ENCODE measurements around the gene SCGB1A1.
"Not testable (repeated sequence)": the region's sequence is repeated elsewhere in the genome, so short reads cannot be mapped to it uniquely, and the experiment has no call there.

Gene SCGB1A1, protein sequence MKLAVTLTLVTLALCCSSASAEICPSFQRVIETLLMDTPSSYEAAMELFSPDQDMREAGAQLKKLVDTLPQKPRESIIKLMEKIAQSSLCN

GRCh38 chr11:62418733-62419132 is at the start of gene SCGB1A1:
Gene SCGB1A1 (plus strand): TSS chr11:62419033. CDS start chr11:62419096, 63 bp downstream.
- DNase-seq: no peak

DNA sequence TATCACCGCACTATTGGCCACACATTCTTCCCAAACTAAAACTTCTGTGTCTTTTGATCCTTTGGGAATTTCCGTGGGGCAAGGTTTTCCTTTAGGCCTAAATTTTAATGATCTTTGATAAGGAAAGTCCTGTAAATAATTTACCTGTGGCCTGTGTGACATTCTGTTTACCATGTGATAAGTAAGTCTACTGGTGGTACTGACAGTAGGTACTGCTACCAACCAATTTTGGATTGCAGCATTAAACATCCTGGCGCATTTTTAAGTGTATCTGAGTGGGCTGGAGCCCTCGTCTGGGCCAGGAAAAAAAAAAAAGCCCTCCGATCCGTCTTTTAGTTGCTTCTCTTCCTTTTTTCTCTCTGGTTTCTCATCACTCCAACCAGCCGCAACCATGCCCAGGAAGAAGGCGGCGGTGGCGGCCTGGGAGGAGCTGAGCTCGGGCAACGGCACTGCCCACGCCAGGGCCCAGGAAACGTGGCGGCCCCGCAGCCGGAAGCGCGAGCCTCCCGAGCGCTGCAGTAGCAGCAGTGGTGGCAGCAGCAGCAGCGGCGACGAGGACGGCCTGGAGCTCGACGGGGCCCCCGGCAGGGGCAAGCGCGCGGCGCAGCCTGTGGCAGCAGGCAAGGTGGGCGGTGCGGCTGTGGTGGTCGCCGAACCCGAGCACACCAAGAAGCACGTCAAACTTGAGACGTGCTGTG is 47.9 kb upstream of the SCGB1A1 start:
- DNase-seq: no peak

DNA sequence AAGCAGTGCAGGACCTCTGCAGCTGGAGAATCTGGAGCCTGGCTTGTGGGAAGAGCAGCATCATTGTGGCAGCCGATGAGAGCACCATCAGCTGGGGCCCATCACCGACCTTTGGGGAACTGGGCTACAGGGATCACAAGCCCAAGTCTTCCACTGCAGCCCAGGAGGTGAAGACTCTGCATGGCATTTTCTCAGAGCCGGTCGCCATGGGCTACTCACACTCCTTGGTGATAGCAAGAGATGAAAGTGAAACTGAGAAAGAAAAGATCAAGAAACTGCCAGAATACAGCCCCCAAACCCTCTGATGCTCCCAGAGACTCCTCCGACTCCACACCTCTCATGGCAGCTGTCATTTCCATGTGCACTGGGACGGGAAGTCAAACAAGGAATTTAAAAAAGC is 46.0 kb upstream of the SCGB1A1 start:
- no peak for DNase-seq

DNA sequence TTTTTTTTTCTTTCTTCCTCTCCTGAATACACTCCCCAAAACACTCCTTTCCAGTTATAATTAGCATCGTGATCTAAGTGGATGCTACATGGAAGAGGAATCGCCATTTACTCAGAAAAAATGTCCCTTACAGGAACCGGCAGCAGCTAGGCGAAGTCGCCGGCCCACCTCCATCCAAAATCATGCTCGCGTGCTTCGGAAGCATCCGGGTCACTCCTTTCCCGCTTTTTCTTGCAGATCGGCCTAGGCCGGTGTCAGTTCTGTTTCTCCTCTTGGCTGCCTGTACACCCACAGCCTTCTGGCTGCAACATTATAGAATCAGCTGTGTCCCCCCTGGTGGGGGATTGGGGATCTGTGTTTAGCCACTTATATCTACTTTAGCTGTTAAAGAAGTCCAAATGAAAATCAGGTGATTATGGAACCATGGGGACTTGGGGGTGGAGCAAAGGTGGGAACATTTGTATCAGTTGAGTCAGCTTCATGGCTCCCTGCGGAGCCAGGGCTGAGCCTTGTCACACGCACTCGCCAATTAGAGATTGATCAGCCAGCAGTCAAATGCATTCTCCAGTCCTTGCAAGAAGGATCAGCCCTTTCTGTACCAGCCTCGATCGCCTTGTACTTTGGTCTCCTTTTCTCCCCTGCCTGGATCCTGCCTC is 45.2 kb upstream of the SCGB1A1 start:
- no peak for DNase-seq

GRCh38 chr11:62374801-62375200 is 44.0 kb upstream of the SCGB1A1 start:
- no peak for DNase-seq

- not testable (repeated sequence) for DNase-seq
Observed at GRCh38 chr11:62378459-62379063, 40.3 kb upstream of the SCGB1A1 start.

DNA sequence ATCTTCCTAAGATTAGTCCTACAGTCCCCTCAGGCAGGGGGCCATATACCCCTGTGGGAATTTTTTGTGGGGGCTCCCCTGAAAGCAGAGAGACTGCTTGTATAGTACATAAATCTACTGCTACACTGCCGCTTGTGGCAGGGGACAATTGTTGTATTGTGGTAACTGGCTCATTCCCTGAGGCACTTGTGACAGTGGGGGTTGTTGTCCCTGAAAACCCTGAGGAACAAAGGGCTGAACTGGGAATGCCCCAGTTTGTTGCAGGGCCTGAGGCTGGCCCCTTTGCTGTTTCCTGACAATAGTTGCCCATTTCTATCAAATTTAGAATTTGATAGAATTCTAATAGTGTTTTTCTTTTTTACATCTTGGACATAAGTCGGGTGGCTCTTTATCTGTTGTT is 39.2 kb upstream of the SCGB1A1 start:
- not testable (repeated sequence) for DNase-seq

- peak; percentile 46 for DNase-seq
Observed at GRCh38 chr11:62380821-62381245, 38.0 kb upstream of the SCGB1A1 start.

DNA sequence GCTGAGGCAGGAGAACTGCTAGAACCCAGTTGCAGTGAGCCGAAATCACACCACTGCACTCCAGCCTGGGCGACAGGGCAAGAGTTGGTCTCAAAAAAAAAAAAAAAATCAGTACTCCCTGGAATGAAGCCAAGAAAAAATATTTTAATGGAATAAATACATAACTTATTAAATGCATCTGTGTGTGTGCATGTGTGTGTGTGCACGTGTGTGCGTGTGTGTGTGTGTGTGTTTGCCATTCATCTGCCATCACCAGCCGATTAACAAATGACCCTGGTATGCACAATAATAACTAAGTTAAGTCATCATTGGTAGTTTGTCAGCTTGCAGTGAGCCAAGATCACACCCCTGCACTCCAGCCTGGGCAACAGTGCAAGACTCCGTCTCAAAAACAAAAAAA is 35.0 kb upstream of the SCGB1A1 start:
- no peak for DNase-seq

DNA sequence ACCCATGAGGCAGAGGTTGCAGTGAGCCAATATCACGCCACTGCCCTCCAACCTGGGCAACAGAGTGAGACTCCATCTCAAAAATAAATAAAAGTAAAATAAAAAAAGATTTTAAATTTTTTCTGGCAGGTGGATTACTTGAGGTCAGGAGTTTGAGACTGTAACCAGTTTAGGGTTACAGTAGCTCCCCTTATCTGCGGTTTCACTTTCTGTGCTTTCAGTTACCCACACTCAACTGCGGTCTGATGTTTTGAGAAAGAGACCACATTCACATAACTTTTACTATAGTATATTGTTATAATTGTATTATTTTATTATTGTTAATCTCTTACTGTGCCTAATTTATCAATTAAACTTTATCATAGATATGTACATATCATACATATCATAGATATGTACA is 32.8 kb upstream of the SCGB1A1 start:
- not testable (repeated sequence) for DNase-seq

DNA sequence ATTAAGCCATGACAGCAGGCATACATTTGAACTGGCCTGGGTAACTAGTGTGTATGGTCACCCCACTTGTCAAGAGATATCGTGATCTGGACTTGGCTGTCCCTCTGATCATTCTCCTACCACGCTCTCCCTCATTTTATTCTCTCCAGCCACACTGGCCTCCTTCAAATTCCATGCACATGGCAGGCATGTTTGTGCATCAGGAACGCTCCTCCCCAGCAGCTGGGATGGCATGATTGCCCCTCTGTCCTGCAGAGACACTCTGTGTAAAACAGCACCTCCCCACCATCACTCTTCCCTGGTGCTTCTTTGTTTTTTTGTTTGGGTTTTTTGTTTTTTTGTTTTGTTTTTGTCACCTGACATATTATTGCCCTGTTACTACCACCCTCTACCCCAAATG is 31.5 kb upstream of the SCGB1A1 start:
- no peak for DNase-seq

- no peak for DNase-seq
Observed at GRCh38 chr11:62388999-62389398, 29.8 kb upstream of the SCGB1A1 start.

GRCh38 chr11:62390237-62390636 is 28.6 kb upstream of the SCGB1A1 start:
- DNase-seq: no peak

- DNase-seq: no peak
Observed at GRCh38 chr11:62390722-62391121, 28.1 kb upstream of the SCGB1A1 start.

DNA sequence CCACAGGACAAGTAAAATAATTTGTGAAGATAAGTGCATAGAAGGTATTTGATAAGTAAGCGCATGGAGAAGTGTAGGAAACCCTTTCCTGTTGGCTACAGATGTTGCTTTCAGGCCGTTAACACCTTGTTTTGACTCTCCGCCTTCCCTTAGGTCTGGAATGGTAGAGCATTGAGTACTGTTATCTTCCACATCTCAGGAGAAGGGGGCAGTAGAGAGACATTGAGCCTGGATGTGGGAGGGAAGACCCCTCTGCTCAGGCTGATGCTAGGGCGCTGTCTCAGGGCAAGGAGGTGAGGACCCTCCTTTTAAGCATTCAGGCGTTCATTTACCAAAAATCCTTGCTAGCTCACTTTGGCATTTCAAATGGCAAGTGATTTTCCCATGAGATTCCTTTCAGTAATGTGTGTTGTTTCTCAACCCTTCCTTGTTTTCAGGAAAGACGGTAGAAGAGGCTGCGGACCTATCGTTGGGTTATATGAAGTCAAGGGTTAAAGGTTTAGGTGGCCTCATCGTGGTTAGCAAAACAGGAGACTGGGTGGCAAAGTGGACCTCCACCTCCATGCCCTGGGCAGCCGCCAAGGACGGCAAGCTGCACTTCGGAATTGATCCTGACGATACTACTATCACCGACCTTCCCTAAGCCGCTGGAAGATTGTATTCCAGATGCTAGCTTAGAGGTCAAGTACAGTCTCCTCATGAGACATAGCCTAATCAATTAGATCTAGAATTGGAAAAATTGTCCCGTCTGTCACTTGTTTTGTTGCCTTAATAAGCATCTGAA is 27.0 kb upstream of the SCGB1A1 start:
- no peak for DNase-seq

GRCh38 chr11:62392506-62392905 is 26.3 kb upstream of the SCGB1A1 start:
- DNase-seq: no peak

DNA sequence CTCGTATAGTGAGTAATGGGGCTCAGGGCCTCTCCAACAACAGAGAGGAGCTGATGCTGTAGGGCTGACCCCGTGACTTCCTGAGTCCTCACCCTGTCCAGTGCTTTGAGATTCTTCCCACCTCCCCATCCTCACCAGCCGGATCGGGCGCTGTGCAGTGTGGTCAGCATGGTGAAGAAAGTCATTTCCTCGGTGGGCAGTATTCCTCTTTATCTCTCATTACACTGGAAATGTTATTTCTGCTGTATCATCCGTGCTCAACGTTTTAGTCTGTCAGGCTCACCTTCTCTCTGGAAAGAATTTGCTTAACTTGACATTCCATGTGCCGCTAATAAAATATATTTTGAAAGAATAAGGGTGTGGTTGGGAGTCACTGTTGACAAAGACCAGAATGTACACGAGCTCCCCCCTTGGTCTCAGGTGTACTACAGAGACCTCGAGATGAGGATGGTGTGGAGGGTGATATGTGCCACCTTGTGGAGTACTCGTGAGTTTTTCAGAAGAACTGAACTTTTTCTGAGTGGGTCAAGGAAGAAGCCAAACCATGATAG is 25.7 kb upstream of the SCGB1A1 start:
- DNase-seq: no peak

GRCh38 chr11:62393735-62394134 is 25.1 kb upstream of the SCGB1A1 start:
- no peak for DNase-seq

DNA sequence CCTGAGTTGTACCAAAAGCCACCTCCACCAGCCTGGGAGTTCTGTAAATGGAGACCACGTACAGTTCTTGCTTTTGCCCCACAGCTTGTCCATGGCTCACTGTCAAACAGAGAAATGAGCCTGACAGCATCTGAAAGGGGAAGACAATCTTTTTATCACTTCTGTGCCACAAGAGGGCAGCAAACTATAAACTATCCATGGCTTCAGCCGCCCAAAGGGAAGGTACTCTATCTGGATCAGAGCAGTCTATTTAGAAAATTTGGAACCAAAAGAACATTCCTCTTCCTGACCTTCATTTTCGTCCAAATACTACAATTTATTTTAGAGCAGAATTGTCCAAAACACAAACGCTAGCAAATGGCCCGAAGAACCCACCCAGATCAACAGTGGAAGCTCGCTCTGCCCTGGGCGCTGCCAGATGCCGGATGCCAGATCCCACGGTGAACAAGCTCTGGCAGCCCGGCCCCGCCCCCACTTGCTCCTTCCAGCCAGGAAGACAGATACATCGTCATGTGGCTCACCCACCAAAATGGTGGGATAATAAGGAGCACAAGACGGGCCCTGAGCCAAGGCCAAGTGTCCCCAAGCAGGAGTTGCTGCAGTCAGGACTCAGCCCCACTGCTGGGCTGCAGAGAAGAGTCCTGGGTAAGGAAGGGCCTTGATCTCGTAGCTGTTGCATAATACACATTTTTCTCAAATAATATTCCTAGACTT is 23.9 kb upstream of the SCGB1A1 start:
- DNase-seq: peak; percentile 71

DNA sequence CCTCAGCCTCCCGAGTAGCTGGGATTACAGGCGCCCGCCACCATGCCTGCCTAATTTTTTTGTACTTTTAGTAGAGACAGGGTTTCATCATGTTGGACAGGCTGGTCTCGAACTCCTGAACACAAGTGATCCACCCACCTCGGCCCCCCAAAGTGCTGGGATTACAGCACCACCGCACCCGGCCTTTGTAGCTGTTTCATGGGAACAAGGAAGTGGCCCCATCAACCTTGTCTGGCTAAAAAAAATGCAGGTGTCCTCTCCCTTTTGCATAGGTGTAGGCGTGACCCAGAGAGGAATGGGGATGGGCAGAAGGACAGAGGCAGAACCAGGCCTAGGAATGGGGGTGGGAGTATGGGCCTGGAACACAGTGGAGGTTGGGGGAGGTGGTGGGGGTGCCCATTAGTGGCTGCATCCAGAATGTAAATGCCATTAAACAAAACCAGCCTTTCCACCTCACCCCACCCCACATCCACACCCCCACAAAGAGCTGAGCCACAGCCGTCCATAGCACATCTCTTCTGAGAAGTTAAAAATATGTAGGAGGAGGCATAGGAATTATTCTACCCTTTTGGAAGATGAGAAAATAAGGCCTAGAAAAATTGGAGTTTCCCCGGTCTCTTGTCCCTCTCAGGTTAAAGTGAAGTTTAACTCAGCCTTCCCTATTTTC is 22.8 kb upstream of the SCGB1A1 start:
- DNase-seq: no peak

Measured in T1000 (cell line).